ENCODE results near the gene C4BPA. TPM values are rescaled to one million over a fixed set of nuclear protein-coding genes. Genes with fewer than 3 reads are reported as not detected.

C4BPA gene
- total and polyA plus RNA-seq, 2 of the 8 experiments (the other 6 are each of a cell fraction or from before 2014, with no cell fraction given): not detected

DNA sequence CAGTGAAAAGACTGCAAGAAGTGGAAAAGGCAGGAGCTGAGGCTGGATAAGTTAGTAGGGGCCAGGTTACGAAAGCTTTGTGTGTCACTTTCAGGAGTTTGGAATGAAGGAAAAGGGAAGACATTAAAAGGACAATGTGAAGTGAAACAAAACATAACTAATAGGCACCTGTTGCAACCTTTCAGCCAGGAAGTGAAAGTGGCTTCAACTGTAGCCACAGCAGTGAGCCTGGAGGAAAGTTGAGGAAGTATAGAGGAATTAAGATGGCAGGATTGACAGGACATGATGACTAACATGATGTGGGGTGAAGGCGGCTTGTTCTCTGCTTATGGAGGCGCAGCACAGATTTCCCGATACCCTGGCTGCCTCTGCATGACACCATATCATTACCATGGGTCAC lies 68.9 kb downstream of the C4BPA start:
- Histone ChIP-seq H3K4ac (replicated peaks; ENCODE audit: insufficient read length, low read depth, low read length) (no peak overlapping the region), H4K8ac (ENCODE audit: extremely low read depth, insufficient read depth, low read length) (no peak overlapping the region), H4K91ac (replicated peaks; ENCODE audit: insufficient read length, low read length) (no peak overlapping the region), H2AFZ (ENCODE audit: low read length) (no peak overlapping the region), H2AK5ac (ENCODE audit: low read depth, low read length) (no peak overlapping the region), H2BK5ac (ENCODE audit: low read depth, low read length) (no peak overlapping the region), H3K36me3 (ENCODE audit: control insufficient read depth in 2 of 4, insufficient read depth in 4 of 4, low read length in 3 of 4) (no peaks in the 10 kb centered on the region), H3K23me2 (ENCODE audit: low read depth, low read length) (no peaks in the 10 kb centered on the region), H3K56ac (replicated peaks; ENCODE audit: insufficient read length, low read depth, low read length) (no peak overlapping the region), H3K9me3 (ENCODE audit: insufficient read depth in 2 of 2, low read depth in 1 of 2, low read length in 1 of 2) (no peaks in the 10 kb centered on the region), H3K18ac (ENCODE audit: extremely low read depth, low read length) (no peak overlapping the region), H4K20me1 (replicated peaks in 1 of 2; ENCODE audit: control insufficient read depth in 1 of 2, insufficient read depth in 2 of 2, low read length in 2 of 2) (no peaks in the 10 kb centered on the region), H2BK12ac (ENCODE audit: low read depth, low read length) (no peak overlapping the region), H3K27me3 (replicated peaks in 1 of 4; ENCODE audit: control insufficient read depth in 3 of 4, extremely low read depth in 1 of 4, insufficient read depth in 3 of 4, low read length in 3 of 4) (no peaks in the 10 kb centered on the region), H3K79me1 (ENCODE audit: low read depth, low read length) (no peaks in the 10 kb centered on the region), H3K27ac (ENCODE audit: low read depth, low read length) (no peak overlapping the region), H3K4me2 (ENCODE audit: insufficient read depth in 1 of 2, low read depth in 2 of 2, low read length in 2 of 2) (no peak overlapping the region), H3K79me2 (ENCODE audit: control insufficient read depth in 1 of 2, insufficient read depth in 2 of 2, low read length in 2 of 2) (no peaks in the 10 kb centered on the region), H2BK120ac (replicated peaks; ENCODE audit: low read depth, low read length) (no peak overlapping the region), H2BK15ac (ENCODE audit: low read length) (no peak overlapping the region), H3K23ac (ENCODE audit: insufficient read length) (no peak overlapping the region), H3K4me1 (replicated peaks in 1 of 4; ENCODE audit: control insufficient read depth in 3 of 4, insufficient read depth in 4 of 4, low read length in 3 of 4) (no peaks in the 10 kb centered on the region), H3K14ac (ENCODE audit: insufficient read length) (no peak overlapping the region), H3K9ac (replicated peaks in 1 of 4; ENCODE audit: extremely low read depth in 1 of 4, low read depth in 3 of 4, low read length in 3 of 4) (no peak overlapping the region), H3K4me3 (ENCODE audit: extremely low read depth in 1 of 4, insufficient read depth in 2 of 4, low read depth in 3 of 4, low read length in 4 of 4) (no peak overlapping the region), H2BK20ac (ENCODE audit: low read length) (no peak overlapping the region), H4K5ac (ENCODE audit: insufficient read length, low read depth, low read length) (no peak overlapping the region)
- DNase-seq (ENCODE audit: low read depth in 1 of 2, low spot score in 2 of 2) (no peak), FAIRE-seq (no peak)
- CTCF ChIA-PET (ENCODE audit: partially characterized antibody): no interaction called here
- 93% methylated on average over 4 of the region's 4 CpGs; no CpG with 5 or more reads in 1 of the 2 experiments for WGBS, 2 experiments (ENCODE audit: extremely low coverage in 1 of 2, insufficient coverage in 1 of 2, insufficient read length in 1 of 2, insufficient replicate concordance in 2 of 2, low coverage in 1 of 2, low lambda C conversion rate in 2 of 2, missing lambda C conversion rate in 1 of 2)
- POLR2A ChIA-PET (ENCODE audit: partially characterized antibody): no interaction called here
- TF ChIP-seq SP2 (IDR thresholded peaks at IDR 0.05; ENCODE audit: low read length): no peak
- no peak for TF ChIP-seq ASH2L (IDR thresholded peaks at IDR 0.05; ENCODE audit: low read length)
- no peak for TF ChIP-seq NRF1 (IDR thresholded peaks at IDR 0.05; ENCODE audit: low read depth, low read length)
- TF ChIP-seq TCF12 (IDR thresholded peaks at IDR 0.05; ENCODE audit: low read depth, low read length): no peak
- TF ChIP-seq SIN3A (conservative IDR thresholded peaks at IDR 0.05 in 1 of 2, IDR thresholded peaks at IDR 0.05 in 1 of 2; ENCODE audit: low read depth in 1 of 2, low read length in 2 of 2): no peak
- TF ChIP-seq RBBP5 (IDR thresholded peaks at IDR 0.05; ENCODE audit: borderline replicate concordance, low read depth, low read length): no peak
- TF ChIP-seq RNF2 (IDR thresholded peaks at IDR 0.05; ENCODE audit: borderline replicate concordance, low read depth, low read length, missing control alignments, poor library complexity, severe bottlenecking): no peak
- no peak for TF ChIP-seq ZNF274 (IDR thresholded peaks at IDR 0.05; ENCODE audit: borderline replicate concordance, extremely low read depth, low read length)
- no peak for TF ChIP-seq RFX5 (IDR thresholded peaks at IDR 0.05; ENCODE audit: borderline replicate concordance, low read depth, low read length)
- TF ChIP-seq HDAC2 (IDR thresholded peaks at IDR 0.05; ENCODE audit: borderline replicate concordance in 1 of 2, low read depth in 2 of 2, low read length in 2 of 2): no peak
- no peak for TF ChIP-seq SP4 (IDR thresholded peaks at IDR 0.05; ENCODE audit: low read length)
- no peak for TF ChIP-seq CREB1 (IDR thresholded peaks at IDR 0.05)
- TF ChIP-seq GTF2F1 (IDR thresholded peaks at IDR 0.05; ENCODE audit: borderline replicate concordance, low read depth, low read length): no peak
